OCI-M2 (cell line): ENCODE results near the gene EEF1E1.

Experiments
- DNase-seq: peaks from one replicate; lab custom pipeline; 2025; ENCODE audit not compliant: unreplicated experiment; lab: John Stamatoyannopoulos, UW

Gene EEF1E1

GRCh38 chr6:8088886-8089285 is 13.5 kb downstream of the EEF1E1 start:
- no peak for DNase-seq

GRCh38 chr6:8087870-8088754 is 14.2 kb downstream of the EEF1E1 start:
- DNase-seq = no peak

- no peak for DNase-seq
Measured at GRCh38 chr6:8086755-8087306, 15.5 kb downstream of the EEF1E1 start.

- DNase-seq = no peak
Measured at GRCh38 chr6:8085053-8085511, 17.3 kb downstream of the EEF1E1 start.

- no peak for DNase-seq
Measured at GRCh38 chr6:8084586-8084985, 17.8 kb downstream of the EEF1E1 start.

- DNase-seq = no peak
Measured at GRCh38 chr6:8082954-8083858, 19.1 kb downstream of the EEF1E1 start.

- no peak for DNase-seq
Measured at GRCh38 chr6:8082572-8082953, 19.8 kb downstream of the EEF1E1 start.

- no peak for DNase-seq
Measured at GRCh38 chr6:8080362-8081151, 21.8 kb downstream of the EEF1E1 start.

GRCh38 chr6:8079126-8079525 is 23.2 kb downstream of the EEF1E1 start:
- no peak for DNase-seq

- DNase-seq = no peak
Measured at GRCh38 chr6:8077991-8078390, 24.4 kb downstream of the EEF1E1 start.

GRCh38 chr6:8075704-8076103 is 26.6 kb downstream of the EEF1E1 start:
- no peak for DNase-seq

- no peak for DNase-seq
Measured at GRCh38 chr6:8075185-8075584, 27.2 kb downstream of the EEF1E1 start.

- no peak for DNase-seq
Measured at GRCh38 chr6:8074213-8074612, 28.1 kb downstream of the EEF1E1 start.

GRCh38 chr6:8073758-8074157 is 28.6 kb downstream of the EEF1E1 start:
- no peak for DNase-seq

- DNase-seq = no peak
Measured at GRCh38 chr6:8070718-8071117, 31.6 kb downstream of the EEF1E1 start.

- no peak for DNase-seq
Measured at GRCh38 chr6:8069631-8070284, 32.6 kb downstream of the EEF1E1 start.

GRCh38 chr6:8069151-8069550 is 33.2 kb downstream of the EEF1E1 start:
- DNase-seq = no peak

- DNase-seq = no peak
Measured at GRCh38 chr6:8066108-8066507, 36.2 kb downstream of the EEF1E1 start.

- no peak for DNase-seq
Measured at GRCh38 chr6:8065519-8065911, 36.8 kb downstream of the EEF1E1 start.
